A673 (cell line): ENCODE data around the gene TRIML1.

Experiments used
- EZH2 ChIP-seq: fragments of 200-600 bp; sonication (generic); IDR thresholded peaks from 2 replicates; pipeline ENCODE4 v1.6.1; 2017; ENCODE audit warnings: borderline replicate concordance, low read depth, mild to moderate bottlenecking, mixed read lengths, antibody characterized with exemption, low read length; ENCODE audit not compliant: poor library complexity, severe bottlenecking
- TF ChIP-seq, protein P1 (sequence below): fragments of 300-800, 200-600 bp; sonication (generic); conservative IDR thresholded peaks from 2 replicates; pipeline ENCODE4 v1.5.1; 2017; ENCODE audit warnings: low read depth, mild to moderate bottlenecking, antibody characterized with exemption, low read length, moderate library complexity, mixed read lengths

DNA sequence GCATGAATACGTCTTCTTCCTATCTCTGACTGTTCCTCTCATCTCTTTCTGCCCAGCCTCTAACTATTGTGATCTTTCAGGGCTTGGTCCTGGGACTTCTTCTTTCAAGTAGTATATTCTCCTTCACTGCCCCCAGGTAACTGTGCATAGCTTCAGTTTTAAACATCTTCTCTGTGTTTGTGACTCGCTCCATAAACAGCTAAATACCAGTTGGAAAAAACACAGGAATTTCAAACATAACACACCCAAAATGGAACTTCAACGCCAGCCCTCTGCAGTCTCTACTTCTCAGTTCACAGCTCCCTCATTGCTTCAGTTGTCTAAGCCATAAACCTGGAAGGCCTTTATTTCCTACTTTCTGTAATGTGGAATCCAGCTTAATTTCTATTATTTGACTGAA, 46.4 kb upstream of the TRIML1 start:
- no peak for TF ChIP-seq EZH2
- TF ChIP-seq, protein P1, sequence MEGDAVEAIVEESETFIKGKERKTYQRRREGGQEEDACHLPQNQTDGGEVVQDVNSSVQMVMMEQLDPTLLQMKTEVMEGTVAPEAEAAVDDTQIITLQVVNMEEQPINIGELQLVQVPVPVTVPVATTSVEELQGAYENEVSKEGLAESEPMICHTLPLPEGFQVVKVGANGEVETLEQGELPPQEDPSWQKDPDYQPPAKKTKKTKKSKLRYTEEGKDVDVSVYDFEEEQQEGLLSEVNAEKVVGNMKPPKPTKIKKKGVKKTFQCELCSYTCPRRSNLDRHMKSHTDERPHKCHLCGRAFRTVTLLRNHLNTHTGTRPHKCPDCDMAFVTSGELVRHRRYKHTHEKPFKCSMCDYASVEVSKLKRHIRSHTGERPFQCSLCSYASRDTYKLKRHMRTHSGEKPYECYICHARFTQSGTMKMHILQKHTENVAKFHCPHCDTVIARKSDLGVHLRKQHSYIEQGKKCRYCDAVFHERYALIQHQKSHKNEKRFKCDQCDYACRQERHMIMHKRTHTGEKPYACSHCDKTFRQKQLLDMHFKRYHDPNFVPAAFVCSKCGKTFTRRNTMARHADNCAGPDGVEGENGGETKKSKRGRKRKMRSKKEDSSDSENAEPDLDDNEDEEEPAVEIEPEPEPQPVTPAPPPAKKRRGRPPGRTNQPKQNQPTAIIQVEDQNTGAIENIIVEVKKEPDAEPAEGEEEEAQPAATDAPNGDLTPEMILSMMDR = no peak
